IPS-15b (cell line): ENCODE results near the gene GRIK3.

ENCODE experiments used
- H3K27me3 ChIP-seq: one replicate; pipeline ENCODE4 v1.6.1; 2013; ENCODE audit warnings: low read length; ENCODE audit not compliant: control insufficient read depth, insufficient read depth
- H3K36me3 ChIP-seq: one replicate; pipeline ENCODE4 v1.6.1; 2013; ENCODE audit warnings: low read length; ENCODE audit not compliant: control insufficient read depth, insufficient read depth
- H3K4me1 ChIP-seq: one replicate; pipeline ENCODE4 v1.6.1; 2013; ENCODE audit warnings: mild to moderate bottlenecking, low read length; ENCODE audit not compliant: control insufficient read depth, insufficient read depth
- H3K4me3 ChIP-seq: one replicate; pipeline ENCODE4 v1.5.1; 2013; ENCODE audit warnings: low read depth, low read length
- H3K9ac ChIP-seq: one replicate; pipeline ENCODE4 v1.6.1; 2013; ENCODE audit warnings: low read depth, mild to moderate bottlenecking, low read length
- H3K9me3 ChIP-seq: one replicate; pipeline ENCODE4 v1.6.1; 2013; ENCODE audit warnings: mild to moderate bottlenecking, low read length; ENCODE audit not compliant: control insufficient read depth, insufficient read depth

The GRIK3 gene

DNA sequence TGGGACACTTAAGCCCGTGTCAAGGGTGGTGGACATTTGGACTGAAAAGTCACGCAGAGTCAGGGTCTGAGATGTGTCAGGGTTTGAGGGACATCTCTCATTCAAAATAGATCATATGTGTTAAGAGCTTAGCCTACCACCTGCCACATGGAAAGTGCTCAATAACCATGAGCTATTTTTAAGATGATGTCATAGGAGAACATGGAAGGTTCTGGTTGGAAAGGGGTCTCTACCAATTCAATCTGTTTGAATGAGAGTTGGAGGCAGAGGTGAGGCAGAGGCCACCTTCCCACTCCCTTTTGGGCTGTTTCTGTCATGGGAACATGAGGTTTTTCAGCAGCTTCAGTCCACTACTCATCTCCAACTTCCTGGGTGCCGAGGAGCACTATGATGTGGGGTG, 239.9 kb downstream of the GRIK3 start:
- Histone ChIP-seq H3K9me3 (no peaks in the 10 kb centered on the region), H3K36me3 (no peaks in the 10 kb centered on the region), H3K4me1 (no peaks in the 10 kb centered on the region), H3K4me3 (no peak overlapping the region), H3K27me3 (no peaks in the 10 kb centered on the region), H3K9ac (no peak overlapping the region)

DNA sequence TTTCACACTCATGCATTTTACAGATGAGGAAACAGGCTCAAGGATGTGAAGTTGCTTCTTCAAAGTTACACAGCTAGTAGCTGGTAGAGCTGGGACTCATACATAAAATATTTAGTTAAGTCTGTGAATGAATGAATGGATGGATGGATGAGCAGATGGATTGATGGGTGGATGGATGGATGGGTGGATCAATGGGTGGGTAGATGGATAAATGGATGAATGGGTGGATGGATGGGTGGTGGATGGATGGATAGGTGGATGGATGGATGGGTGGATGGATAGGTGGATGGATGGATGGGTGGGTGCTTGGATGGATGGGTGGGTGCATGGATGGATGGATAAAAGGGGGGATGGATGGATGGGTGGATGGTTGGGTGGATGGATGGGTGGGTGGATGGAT, 240.9 kb downstream of the GRIK3 start:
- Histone ChIP-seq H3K9me3 (no peaks in the 10 kb centered on the region), H3K4me3 (no peak overlapping the region), H3K4me1 (no peaks in the 10 kb centered on the region), H3K36me3 (no peaks in the 10 kb centered on the region), H3K27me3 (no peaks in the 10 kb centered on the region), H3K9ac (no peak overlapping the region)

DNA sequence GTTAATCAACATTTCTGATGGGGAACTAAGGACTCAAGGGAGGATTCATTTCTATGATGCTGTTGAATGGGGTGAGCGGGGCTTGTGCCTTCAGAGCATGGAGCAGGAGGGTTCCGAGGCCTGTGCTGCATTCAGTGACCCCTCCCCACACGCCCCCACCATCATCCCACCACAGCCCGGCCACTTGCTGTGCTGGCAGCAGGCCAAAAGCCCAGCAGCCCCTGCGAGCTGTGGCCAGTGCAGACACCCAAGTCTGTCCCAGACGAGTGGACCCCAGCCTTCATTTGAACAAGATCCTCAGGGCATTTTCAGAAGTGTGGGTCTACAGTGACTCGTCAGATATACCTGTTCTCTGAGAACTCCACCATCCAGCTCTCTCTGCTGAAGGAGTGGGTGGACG, 242.0 kb downstream of the GRIK3 start:
- H3K4me1 ChIP-seq = no peaks in the 10 kb centered on the region
- H3K36me3 ChIP-seq = no peaks in the 10 kb centered on the region
- no peak overlapping the region for H3K4me3 ChIP-seq
- H3K27me3 ChIP-seq = no peaks in the 10 kb centered on the region
- H3K9ac ChIP-seq = no peak overlapping the region
- no peaks in the 10 kb centered on the region for H3K9me3 ChIP-seq

DNA sequence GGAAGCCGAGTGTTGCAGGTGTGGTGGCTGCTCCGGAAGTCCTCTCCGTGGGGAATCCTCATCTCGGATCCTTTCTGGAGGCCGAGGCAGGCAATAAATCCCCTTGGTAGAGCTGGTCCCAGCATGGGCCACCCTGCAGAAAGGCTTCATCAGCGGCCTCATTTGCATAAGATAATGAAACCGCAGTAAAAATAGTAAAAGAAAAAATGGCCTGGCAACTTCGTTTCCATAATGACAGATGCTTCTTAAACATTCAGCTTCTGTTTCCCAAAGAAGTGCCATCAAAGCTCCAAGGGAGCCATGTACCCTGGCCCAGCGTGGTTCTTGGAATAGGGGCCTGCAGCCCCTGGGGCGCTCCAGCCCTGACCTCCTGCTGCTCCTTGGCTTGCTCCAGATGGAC, 244.1 kb downstream of the GRIK3 start:
- H3K27me3 ChIP-seq = no peaks in the 10 kb centered on the region
- no peaks in the 10 kb centered on the region for H3K9me3 ChIP-seq
- no peaks in the 10 kb centered on the region for H3K36me3 ChIP-seq
- H3K4me3 ChIP-seq = no peak overlapping the region
- H3K4me1 ChIP-seq = no peaks in the 10 kb centered on the region
- H3K9ac ChIP-seq = no peak overlapping the region

DNA sequence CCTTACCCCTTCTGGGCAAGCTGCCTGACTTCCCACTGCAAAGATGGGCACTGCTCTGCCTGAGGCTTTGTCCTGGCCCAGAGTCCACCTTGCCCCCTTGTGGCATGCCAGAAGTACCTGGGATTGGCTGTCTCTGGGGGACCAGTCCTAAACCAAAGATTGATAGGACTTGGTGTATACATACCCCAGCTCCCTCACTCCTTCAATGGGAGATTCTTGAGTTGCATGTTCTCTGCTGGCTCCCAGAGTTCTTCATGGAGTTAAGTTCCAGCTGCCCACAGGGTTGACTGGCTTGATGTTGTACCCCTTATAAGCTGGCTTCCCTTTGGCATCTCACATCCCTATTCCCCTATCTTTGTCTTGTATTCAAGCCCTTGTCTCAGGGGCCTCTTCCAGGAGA, 244.8 kb downstream of the GRIK3 start:
- no peak overlapping the region for H3K4me3 ChIP-seq
- no peaks in the 10 kb centered on the region for H3K27me3 ChIP-seq
- H3K4me1 ChIP-seq = no peaks in the 10 kb centered on the region
- H3K9me3 ChIP-seq = no peaks in the 10 kb centered on the region
- H3K9ac ChIP-seq = no peak overlapping the region
- H3K36me3 ChIP-seq = no peaks in the 10 kb centered on the region

GRCh38 chr1:36787312-36787913, 246.9 kb downstream of the GRIK3 start:
- Histone ChIP-seq H3K36me3 (no peaks in the 10 kb centered on the region), H3K9ac (no peak overlapping the region), H3K4me1 (no peaks in the 10 kb centered on the region), H3K4me3 (no peak overlapping the region), H3K27me3 (no peaks in the 10 kb centered on the region), H3K9me3 (no peaks in the 10 kb centered on the region)

DNA sequence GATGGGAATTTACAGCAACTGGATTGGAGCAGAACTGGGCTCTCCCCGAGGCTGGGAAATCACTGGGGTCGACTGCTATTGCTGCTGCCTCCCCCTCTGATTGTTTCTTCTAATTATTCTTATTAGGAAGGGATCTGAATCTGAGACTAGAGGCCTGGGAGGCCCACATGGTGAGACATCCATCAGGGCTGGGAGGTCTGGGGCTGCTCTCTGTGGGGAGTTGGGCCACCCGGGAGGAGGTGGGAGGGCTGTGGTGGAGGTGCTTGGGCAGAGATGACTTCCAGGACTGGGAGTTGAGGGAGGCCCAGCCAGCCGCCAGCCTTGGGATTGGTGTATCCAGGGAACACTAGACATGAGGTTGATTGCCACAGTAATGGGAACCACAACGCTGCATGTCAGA, 247.9 kb downstream of the GRIK3 start:
- H3K27me3 ChIP-seq = no peaks in the 10 kb centered on the region
- no peak overlapping the region for H3K4me3 ChIP-seq
- no peaks in the 10 kb centered on the region for H3K9me3 ChIP-seq
- no peaks in the 10 kb centered on the region for H3K4me1 ChIP-seq
- H3K36me3 ChIP-seq = no peaks in the 10 kb centered on the region
- H3K9ac ChIP-seq = no peak overlapping the region

GRCh38 chr1:36784147-36784859, 250.0 kb downstream of the GRIK3 start:
- H3K36me3 ChIP-seq = no peaks in the 10 kb centered on the region
- no peak overlapping the region for H3K4me3 ChIP-seq
- H3K4me1 ChIP-seq = no peaks in the 10 kb centered on the region
- H3K9me3 ChIP-seq = no peaks in the 10 kb centered on the region
- H3K9ac ChIP-seq = no peak overlapping the region
- no peaks in the 10 kb centered on the region for H3K27me3 ChIP-seq

DNA sequence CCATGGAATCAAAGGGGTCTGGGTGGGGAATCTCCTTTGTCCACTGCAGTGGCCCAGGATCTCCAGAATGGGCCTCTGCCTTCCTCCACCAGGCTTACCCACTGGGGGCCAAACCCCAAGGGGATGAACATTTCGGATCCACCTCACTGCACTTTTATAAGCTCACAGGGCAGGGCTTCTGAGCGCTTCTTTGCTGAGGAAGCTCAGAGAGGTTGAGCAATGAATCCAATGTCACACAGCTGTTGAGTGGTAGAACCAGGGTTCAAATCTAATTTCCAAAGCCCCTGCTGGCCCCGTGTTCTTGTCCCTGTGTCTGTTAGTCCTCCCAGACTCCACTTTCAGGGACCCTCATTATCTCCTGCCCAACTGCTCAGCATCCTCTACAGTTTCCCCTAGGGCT, 250.8 kb downstream of the GRIK3 start:
- Histone ChIP-seq H3K27me3 (no peaks in the 10 kb centered on the region), H3K4me1 (no peaks in the 10 kb centered on the region), H3K9ac (no peak overlapping the region), H3K4me3 (no peak overlapping the region), H3K36me3 (no peaks in the 10 kb centered on the region), H3K9me3 (no peaks in the 10 kb centered on the region)

- no peaks in the 10 kb centered on the region for H3K27me3 ChIP-seq
- H3K4me1 ChIP-seq = no peaks in the 10 kb centered on the region
- H3K9ac ChIP-seq = no peak overlapping the region
- no peak overlapping the region for H3K4me3 ChIP-seq
- no peaks in the 10 kb centered on the region for H3K9me3 ChIP-seq
- H3K36me3 ChIP-seq = no peaks in the 10 kb centered on the region
Measured at GRCh38 chr1:36782785-36783184, 251.5 kb downstream of the GRIK3 start.

DNA sequence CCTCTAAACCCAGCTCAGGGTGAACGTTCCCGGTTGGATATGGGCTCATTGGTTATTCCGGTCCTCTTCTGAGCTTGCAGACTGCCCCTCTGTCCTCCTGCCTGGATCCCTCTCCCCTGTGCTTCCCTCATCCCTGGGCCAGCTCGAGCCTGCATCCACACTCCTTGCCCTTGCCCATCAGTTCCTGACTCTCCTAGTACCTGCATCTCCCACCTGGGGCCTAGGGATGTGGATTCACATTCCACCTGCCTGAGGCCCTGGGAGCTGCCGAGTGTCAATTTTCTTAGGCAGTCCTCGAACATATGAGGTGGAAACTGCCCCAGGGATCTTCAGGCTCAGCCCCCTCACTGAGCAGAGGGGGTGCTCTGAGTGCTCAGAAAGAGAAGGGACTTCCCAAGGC, 252.2 kb downstream of the GRIK3 start:
- no peaks in the 10 kb centered on the region for H3K27me3 ChIP-seq
- no peaks in the 10 kb centered on the region for H3K9me3 ChIP-seq
- no peaks in the 10 kb centered on the region for H3K36me3 ChIP-seq
- no peak overlapping the region for H3K9ac ChIP-seq
- H3K4me3 ChIP-seq = no peak overlapping the region
- no peaks in the 10 kb centered on the region for H3K4me1 ChIP-seq

DNA sequence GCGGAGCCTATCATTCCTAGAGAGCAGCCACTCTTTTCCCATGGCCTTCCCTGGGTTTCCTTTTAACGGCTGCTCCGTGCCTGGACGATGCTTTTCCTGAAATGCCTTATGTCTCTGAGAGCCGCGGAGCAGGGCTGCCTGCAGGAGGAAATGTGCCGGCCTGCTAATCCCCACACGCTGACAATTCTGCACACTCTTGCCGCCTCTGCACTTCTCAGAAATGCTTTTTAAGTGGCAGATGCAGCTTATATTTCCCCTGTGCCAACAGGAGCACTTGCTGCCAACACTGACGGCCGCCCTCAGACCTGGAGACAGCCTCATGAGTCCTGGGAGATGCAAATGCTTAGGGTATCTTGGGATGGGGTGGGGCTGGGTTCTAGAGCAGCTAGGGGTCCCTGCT, 253.2 kb downstream of the GRIK3 start:
- no peaks in the 10 kb centered on the region for H3K9me3 ChIP-seq
- H3K4me1 ChIP-seq = no peaks in the 10 kb centered on the region
- H3K27me3 ChIP-seq = no peaks in the 10 kb centered on the region
- H3K4me3 ChIP-seq = no peak overlapping the region
- no peak overlapping the region for H3K9ac ChIP-seq
- H3K36me3 ChIP-seq = no peaks in the 10 kb centered on the region
